ENCODE data around the gene METRNL. TPM values are rescaled to one million over a fixed set of nuclear protein-coding genes. Genes with fewer than 3 reads are reported as not detected.

METRNL gene
- total RNA-seq, 1 experiment from 2014 or later, result 58.7 TPM

DNA sequence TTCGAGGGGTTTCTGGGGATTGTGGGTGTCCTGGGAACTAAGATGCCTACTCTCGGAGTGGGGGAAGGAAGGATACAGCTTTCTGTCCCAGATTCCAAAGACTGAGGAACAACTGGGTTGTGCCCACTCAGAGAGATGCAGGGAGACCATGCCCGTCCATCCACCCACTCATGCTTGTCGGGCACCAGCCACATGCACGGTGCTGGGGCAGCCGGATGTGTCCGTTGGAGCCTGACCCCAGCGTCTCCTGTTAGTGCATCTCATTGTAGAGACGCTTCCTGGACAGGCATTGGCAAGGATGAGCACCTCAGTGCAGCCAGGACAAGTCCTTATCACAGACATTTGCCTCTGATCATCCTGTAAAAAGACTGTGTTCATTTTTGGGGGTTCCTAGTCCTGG, 58.1 kb downstream of the METRNL start:
- intact Hi-C loops (cut with micrococcal nuclease), result no loop called here

DNA sequence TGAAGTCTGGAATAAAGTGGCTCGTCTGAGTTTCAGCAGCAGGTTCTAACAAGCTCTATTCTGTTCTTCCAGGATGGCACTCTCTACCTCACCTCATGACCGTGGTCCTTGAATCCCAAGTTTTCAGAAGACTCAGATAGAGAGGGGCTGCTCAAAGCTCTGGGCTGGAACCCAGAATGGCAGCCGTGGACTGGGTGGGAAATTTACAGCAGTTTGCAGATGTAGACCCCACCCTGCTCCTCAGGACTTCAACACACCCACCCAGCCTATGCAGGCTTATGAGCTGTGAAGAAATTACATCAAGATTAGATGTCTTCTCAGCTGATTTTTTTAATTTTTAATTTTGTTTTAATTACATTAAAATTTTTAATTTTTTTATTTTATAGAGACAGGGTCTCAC, 59.4 kb downstream of the METRNL start:
- Histone ChIP-seq H3K9ac (ENCODE audit: low read length) (no peak overlapping the region), H3K9me2 (ENCODE audit: insufficient read depth) (no peaks in the 10 kb centered on the region), H3K36me3 (ENCODE audit: control insufficient read depth in 1 of 2, insufficient read depth in 2 of 2, low read length in 2 of 2) (peaks cover 0 to 3% of the 10 kb centered on the region in 2 experiments; a peak in 1 of 4 replicates), H4K20me1 (ENCODE audit: insufficient read depth) (no peaks in the 10 kb centered on the region), H3K4me1 (ENCODE audit: control insufficient read depth in 1 of 2, insufficient read depth in 2 of 2, low read length in 2 of 2) (no peaks in the 10 kb centered on the region), H3K4me3 (replicated peaks in 1 of 2; ENCODE audit: low read depth in 1 of 2, low read length in 2 of 2) (no peak overlapping the region), H3K27ac (ENCODE audit: low read depth, low read length) (no peak overlapping the region), H3K9me3 (ENCODE audit: control insufficient read depth in 1 of 2, insufficient read depth in 1 of 2, low read depth in 1 of 2, low read length in 2 of 2) (peaks cover 16 to 19% of the 10 kb centered on the region in 2 experiments; a peak in 3 of 4 replicates), H3K4me2 (ENCODE audit: low read length) (no peak overlapping the region), H3K79me2 (ENCODE audit: insufficient read depth, low read length) (no peaks in the 10 kb centered on the region), H3K27me3 (ENCODE audit: insufficient read depth, low read length) (no peaks in the 10 kb centered on the region), H2AFZ (ENCODE audit: low read depth, low read length, poor library complexity, severe bottlenecking) (no peak overlapping the region)
- no TSS peak for BruUV-seq (replicated peaks)
- TF ChIP-seq, protein P1, sequence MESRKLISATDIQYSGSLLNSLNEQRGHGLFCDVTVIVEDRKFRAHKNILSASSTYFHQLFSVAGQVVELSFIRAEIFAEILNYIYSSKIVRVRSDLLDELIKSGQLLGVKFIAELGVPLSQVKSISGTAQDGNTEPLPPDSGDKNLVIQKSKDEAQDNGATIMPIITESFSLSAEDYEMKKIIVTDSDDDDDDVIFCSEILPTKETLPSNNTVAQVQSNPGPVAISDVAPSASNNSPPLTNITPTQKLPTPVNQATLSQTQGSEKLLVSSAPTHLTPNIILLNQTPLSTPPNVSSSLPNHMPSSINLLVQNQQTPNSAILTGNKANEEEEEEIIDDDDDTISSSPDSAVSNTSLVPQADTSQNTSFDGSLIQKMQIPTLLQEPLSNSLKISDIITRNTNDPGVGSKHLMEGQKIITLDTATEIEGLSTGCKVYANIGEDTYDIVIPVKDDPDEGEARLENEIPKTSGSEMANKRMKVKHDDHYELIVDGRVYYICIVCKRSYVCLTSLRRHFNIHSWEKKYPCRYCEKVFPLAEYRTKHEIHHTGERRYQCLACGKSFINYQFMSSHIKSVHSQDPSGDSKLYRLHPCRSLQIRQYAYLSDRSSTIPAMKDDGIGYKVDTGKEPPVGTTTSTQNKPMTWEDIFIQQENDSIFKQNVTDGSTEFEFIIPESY (IDR thresholded peaks at IDR 0.05; ENCODE audit: extremely low read depth, insufficient replicate concordance, low read length), result no peak
- TF ChIP-seq, protein P2, sequence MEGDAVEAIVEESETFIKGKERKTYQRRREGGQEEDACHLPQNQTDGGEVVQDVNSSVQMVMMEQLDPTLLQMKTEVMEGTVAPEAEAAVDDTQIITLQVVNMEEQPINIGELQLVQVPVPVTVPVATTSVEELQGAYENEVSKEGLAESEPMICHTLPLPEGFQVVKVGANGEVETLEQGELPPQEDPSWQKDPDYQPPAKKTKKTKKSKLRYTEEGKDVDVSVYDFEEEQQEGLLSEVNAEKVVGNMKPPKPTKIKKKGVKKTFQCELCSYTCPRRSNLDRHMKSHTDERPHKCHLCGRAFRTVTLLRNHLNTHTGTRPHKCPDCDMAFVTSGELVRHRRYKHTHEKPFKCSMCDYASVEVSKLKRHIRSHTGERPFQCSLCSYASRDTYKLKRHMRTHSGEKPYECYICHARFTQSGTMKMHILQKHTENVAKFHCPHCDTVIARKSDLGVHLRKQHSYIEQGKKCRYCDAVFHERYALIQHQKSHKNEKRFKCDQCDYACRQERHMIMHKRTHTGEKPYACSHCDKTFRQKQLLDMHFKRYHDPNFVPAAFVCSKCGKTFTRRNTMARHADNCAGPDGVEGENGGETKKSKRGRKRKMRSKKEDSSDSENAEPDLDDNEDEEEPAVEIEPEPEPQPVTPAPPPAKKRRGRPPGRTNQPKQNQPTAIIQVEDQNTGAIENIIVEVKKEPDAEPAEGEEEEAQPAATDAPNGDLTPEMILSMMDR (IDR thresholded peaks at IDR 0.05 in 2 of 3, conservative IDR thresholded peaks at IDR 0.05 in 1 of 3; ENCODE audit: borderline replicate concordance in 1 of 3, insufficient read depth in 1 of 3, low read depth in 2 of 3, low read length in 2 of 3), result no peak
- TF ChIP-seq, protein P3, sequence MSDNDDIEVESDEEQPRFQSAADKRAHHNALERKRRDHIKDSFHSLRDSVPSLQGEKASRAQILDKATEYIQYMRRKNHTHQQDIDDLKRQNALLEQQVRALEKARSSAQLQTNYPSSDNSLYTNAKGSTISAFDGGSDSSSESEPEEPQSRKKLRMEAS (IDR thresholded peaks at IDR 0.05), result no peak
- no peak for TF ChIP-seq EZH2phosphoT487 (IDR thresholded peaks at IDR 0.05; ENCODE audit: borderline replicate concordance)
- TF ChIP-seq, protein P4, sequence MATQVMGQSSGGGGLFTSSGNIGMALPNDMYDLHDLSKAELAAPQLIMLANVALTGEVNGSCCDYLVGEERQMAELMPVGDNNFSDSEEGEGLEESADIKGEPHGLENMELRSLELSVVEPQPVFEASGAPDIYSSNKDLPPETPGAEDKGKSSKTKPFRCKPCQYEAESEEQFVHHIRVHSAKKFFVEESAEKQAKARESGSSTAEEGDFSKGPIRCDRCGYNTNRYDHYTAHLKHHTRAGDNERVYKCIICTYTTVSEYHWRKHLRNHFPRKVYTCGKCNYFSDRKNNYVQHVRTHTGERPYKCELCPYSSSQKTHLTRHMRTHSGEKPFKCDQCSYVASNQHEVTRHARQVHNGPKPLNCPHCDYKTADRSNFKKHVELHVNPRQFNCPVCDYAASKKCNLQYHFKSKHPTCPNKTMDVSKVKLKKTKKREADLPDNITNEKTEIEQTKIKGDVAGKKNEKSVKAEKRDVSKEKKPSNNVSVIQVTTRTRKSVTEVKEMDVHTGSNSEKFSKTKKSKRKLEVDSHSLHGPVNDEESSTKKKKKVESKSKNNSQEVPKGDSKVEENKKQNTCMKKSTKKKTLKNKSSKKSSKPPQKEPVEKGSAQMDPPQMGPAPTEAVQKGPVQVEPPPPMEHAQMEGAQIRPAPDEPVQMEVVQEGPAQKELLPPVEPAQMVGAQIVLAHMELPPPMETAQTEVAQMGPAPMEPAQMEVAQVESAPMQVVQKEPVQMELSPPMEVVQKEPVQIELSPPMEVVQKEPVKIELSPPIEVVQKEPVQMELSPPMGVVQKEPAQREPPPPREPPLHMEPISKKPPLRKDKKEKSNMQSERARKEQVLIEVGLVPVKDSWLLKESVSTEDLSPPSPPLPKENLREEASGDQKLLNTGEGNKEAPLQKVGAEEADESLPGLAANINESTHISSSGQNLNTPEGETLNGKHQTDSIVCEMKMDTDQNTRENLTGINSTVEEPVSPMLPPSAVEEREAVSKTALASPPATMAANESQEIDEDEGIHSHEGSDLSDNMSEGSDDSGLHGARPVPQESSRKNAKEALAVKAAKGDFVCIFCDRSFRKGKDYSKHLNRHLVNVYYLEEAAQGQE (IDR thresholded peaks at IDR 0.05; ENCODE audit: low read depth), result no peak
- DNase-seq (ENCODE audit: low read depth, low spot score) (no peak), ATAC-seq (no peak)
- RAD21 ChIA-PET (ENCODE audit: low non-redundant PET in 1 of 2, low total read pairs in 2 of 2, uncharacterized antibody in 2 of 2, unreplicated experiment in 2 of 2), result no interaction called here
- intact Hi-C loops (cut with micrococcal nuclease), result no loop called here
- CTCF ChIA-PET, result no interaction called here
- POLR2A ChIA-PET, result no interaction called here

More for the DNA sequence above, 58.1 kb downstream of the METRNL start:
- peaks cover 0 to 3% of the 10 kb centered on the region in 2 experiments; a peak in 1 of 4 replicates for H3K36me3 ChIP-seq (ENCODE audit: control insufficient read depth in 1 of 2, insufficient read depth in 2 of 2, low read length in 2 of 2)
- peaks cover 7 to 8% of the 10 kb centered on the region in 2 experiments; a peak in 1 of 4 replicates for H3K9me3 ChIP-seq (ENCODE audit: control insufficient read depth in 1 of 2, insufficient read depth in 1 of 2, low read depth in 1 of 2, low read length in 2 of 2)
- POLR2A ChIA-PET, result no interaction called here
- H3K4me3 ChIP-seq (replicated peaks in 1 of 2; ENCODE audit: low read depth in 1 of 2, low read length in 2 of 2), result no peak overlapping the region
- H2AFZ ChIP-seq (ENCODE audit: low read depth, low read length, poor library complexity, severe bottlenecking), result no peak overlapping the region
- H3K27me3 ChIP-seq (ENCODE audit: insufficient read depth, low read length), result peaks cover 4% of the 10 kb centered on the region; the same call in 1 of the 2 replicates
- TF ChIP-seq YY1 (IDR thresholded peaks at IDR 0.05; ENCODE audit: extremely low read depth, insufficient replicate concordance, low read depth, low read length) (no peak), SIN3A (IDR thresholded peaks at IDR 0.05; ENCODE audit: low read depth) (no peak), RAD21 (IDR thresholded peaks at IDR 0.05; ENCODE audit: low read depth) (no peak), EZH2 (IDR thresholded peaks at IDR 0.05) (no peak), EZH2phosphoT487 (IDR thresholded peaks at IDR 0.05; ENCODE audit: borderline replicate concordance) (no peak), ZNF274 (IDR thresholded peaks at IDR 0.05; ENCODE audit: low read depth, low read length) (no peak), TCF7L2 (IDR thresholded peaks at IDR 0.05; ENCODE audit: borderline replicate concordance, extremely low read depth, insufficient read depth, insufficient read length) (no peak), FOSL1 (IDR thresholded peaks at IDR 0.05; ENCODE audit: low read depth) (no peak), ZFX (IDR thresholded peaks at IDR 0.05) (no peak)
- TF ChIP-seq, protein P3 (IDR thresholded peaks at IDR 0.05), result no peak
- H3K4me1 ChIP-seq (ENCODE audit: control insufficient read depth in 1 of 2, insufficient read depth in 2 of 2, low read length in 2 of 2), result peaks cover 0 to 5% of the 10 kb centered on the region in 2 experiments; a peak in 1 of 4 replicates
- DNase-seq (ENCODE audit: low read depth, low spot score) (no peak), ATAC-seq (no peak)
- no peaks in the 10 kb centered on the region for H3K9me2 ChIP-seq (ENCODE audit: insufficient read depth)
- RAD21 ChIA-PET (ENCODE audit: low non-redundant PET in 1 of 2, low total read pairs in 2 of 2, uncharacterized antibody in 2 of 2, unreplicated experiment in 2 of 2), result no interaction called here
- no peak overlapping the region for H3K4me2 ChIP-seq (ENCODE audit: low read length)
- no peak overlapping the region for H3K27ac ChIP-seq (ENCODE audit: low read depth, low read length)
- BruUV-seq (replicated peaks), result no TSS peak
- no peak overlapping the region for H3K9ac ChIP-seq (ENCODE audit: low read length)
- CTCF ChIA-PET, result no interaction called here
- no peaks in the 10 kb centered on the region for H4K20me1 ChIP-seq (ENCODE audit: insufficient read depth)
- no peaks in the 10 kb centered on the region for H3K79me2 ChIP-seq (ENCODE audit: insufficient read depth, low read length)
